ENCODE data around the gene CD59. TPM values are rescaled to one million over a fixed set of nuclear protein-coding genes. Genes with fewer than 3 reads are reported as not detected.

CD59 gene
- total RNA-seq, 1 donor, result 1,509 TPM

- DNase-seq (ENCODE audit: low read depth), result peak; percentile 68
- peak overlapping the region; percentile 59 for H3K4me3 ChIP-seq (ENCODE audit: low read depth, low read length)
- TF ChIP-seq CTCF (IDR thresholded peaks at IDR 0.05; ENCODE audit: insufficient read depth, low read length), result no peak
Observed at GRCh38 chr11:33701302-33702230, 34.7 kb downstream of the CD59 start.

GRCh38 chr11:33700502-33701271, 35.5 kb downstream of the CD59 start, which contains the start of gene C11orf91:
C11orf91 (minus strand) TSS chr11:33700826; CDS start chr11:33700740, 86 bp downstream.
- no peak for TF ChIP-seq CTCF (IDR thresholded peaks at IDR 0.05; ENCODE audit: insufficient read depth, low read length)
- DNase-seq (ENCODE audit: low read depth), result peak; percentile 96

GRCh38 chr11:33700063-33700501, 36.1 kb downstream of the CD59 start:
- DNase-seq (ENCODE audit: low read depth), result no peak
- peak overlapping the region; percentile 41 for H3K4me3 ChIP-seq (ENCODE audit: low read depth, low read length)
- TF ChIP-seq CTCF (IDR thresholded peaks at IDR 0.05; ENCODE audit: insufficient read depth, low read length), result no peak

More at GRCh38 chr11:33700502-33701271, 35.5 kb downstream of the CD59 start, which contains the start of gene C11orf91:
- H3K4me3 ChIP-seq (ENCODE audit: low read depth, low read length), result peak within 1 kb of the TSS; percentile 64

GRCh38 chr11:33699515-33700062, 36.6 kb downstream of the CD59 start:
- TF ChIP-seq CTCF (IDR thresholded peaks at IDR 0.05; ENCODE audit: insufficient read depth, low read length), result no peak
- DNase-seq (ENCODE audit: low read depth), result no peak
- no peak overlapping the region for H3K4me3 ChIP-seq (ENCODE audit: low read depth, low read length)

GRCh38 chr11:33698921-33699320, 37.3 kb downstream of the CD59 start:
- no peak for TF ChIP-seq CTCF (IDR thresholded peaks at IDR 0.05; ENCODE audit: insufficient read depth, low read length)
- no peak for DNase-seq (ENCODE audit: low read depth)
- H3K4me3 ChIP-seq (ENCODE audit: low read depth, low read length), result no peak overlapping the region

GRCh38 chr11:33697997-33698396, 38.2 kb downstream of the CD59 start:
- no peak for DNase-seq (ENCODE audit: low read depth)
- TF ChIP-seq CTCF (IDR thresholded peaks at IDR 0.05; ENCODE audit: insufficient read depth, low read length), result no peak
- no peak overlapping the region for H3K4me3 ChIP-seq (ENCODE audit: low read depth, low read length)
